ENCODE results near the gene DNAJC10.
"Not testable (repeated sequence)": the region's sequence is repeated elsewhere in the genome, so short reads cannot be mapped to it uniquely, and the experiment has no call there.

Gene DNAJC10

DNA sequence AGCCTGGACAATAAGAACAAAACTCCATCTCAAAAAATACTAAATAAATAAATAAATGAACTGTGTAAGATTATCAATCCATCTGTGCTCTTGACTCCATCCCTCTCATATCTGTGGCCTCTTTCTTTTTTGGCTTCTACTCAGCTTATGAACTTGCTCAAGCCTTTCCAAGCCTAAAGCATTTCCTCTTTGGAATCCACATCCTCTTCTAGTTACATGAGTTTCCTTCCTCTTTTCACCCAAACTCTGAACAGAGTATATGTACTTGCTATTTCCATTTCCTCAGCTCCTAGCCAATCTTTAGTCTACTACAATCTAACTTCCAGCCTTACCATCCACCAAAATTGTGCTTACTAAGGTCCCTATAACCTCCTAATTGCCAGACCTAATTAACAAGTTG, 2.5 kb upstream of the DNAJC10 start:
- no peak overlapping the region for H3K4me3 ChIP-seq (ENCODE audit: low read length)
- DNase-seq (ENCODE audit: low read depth) = no peak
- no peak for TF ChIP-seq CTCF (conservative IDR thresholded peaks at IDR 0.05; ENCODE audit: low read length)

GRCh38 chr2:182715121-182715891, 751 bp upstream of the DNAJC10 start:
- peak overlapping the region; percentile 87 for H3K4me3 ChIP-seq (ENCODE audit: low read length)
- no peak for TF ChIP-seq CTCF (conservative IDR thresholded peaks at IDR 0.05; ENCODE audit: low read length)
- peak; percentile 51 for DNase-seq (ENCODE audit: low read depth)

GRCh38 chr2:182716650-182716979, 558 bp downstream of the DNAJC10 start:
- peak overlapping the region; percentile 87 for H3K4me3 ChIP-seq (ENCODE audit: low read length)
- TF ChIP-seq CTCF (conservative IDR thresholded peaks at IDR 0.05; ENCODE audit: low read length) = no peak
- peak; percentile 23 for DNase-seq (ENCODE audit: low read depth)

DNA sequence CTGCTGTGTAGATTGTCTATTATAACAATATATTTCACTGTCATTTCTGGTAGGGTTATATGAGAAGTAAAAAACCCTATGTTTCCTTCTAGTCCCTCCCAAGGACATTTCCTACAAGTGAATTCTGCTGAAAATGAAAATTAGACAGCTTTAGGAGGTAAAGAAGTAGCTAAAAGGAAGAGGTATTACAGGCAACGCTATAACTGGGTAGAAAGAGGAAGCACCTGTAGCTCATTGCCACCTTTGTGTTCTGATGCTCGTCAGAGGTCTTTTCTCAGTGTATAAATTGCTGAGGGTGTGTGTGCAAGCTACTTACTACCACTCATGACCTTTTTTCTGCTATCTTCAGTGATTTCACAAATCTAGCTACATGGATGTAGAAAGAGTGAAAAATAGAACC, 1.4 kb downstream of the DNAJC10 start:
- no peak for TF ChIP-seq CTCF (conservative IDR thresholded peaks at IDR 0.05; ENCODE audit: low read length)
- DNase-seq (ENCODE audit: low read depth) = no peak
- peak overlapping the region; percentile 0; the same call in 1 of the 2 replicates for H3K4me3 ChIP-seq (ENCODE audit: low read length)

DNA sequence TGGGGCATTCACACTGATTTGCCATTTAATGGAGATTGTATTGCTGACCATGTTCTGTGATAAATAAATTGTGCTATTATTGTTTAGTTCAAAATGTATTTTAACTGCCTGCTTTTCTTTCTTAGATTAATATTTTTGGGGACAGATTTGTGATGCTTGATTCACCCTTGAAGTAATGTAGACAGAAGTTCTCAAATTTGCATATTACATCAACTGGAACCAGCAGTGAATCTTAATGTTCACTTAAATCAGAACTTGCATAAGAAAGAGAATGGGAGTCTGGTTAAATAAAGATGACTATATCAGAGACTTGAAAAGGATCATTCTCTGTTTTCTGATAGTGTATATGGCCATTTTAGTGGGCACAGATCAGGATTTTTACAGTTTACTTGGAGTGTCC, 1.8 kb downstream of the DNAJC10 start:
- H3K4me3 ChIP-seq (ENCODE audit: low read length) = no peak overlapping the region
- DNase-seq (ENCODE audit: low read depth) = no peak
- no peak for TF ChIP-seq CTCF (conservative IDR thresholded peaks at IDR 0.05; ENCODE audit: low read length)

DNA sequence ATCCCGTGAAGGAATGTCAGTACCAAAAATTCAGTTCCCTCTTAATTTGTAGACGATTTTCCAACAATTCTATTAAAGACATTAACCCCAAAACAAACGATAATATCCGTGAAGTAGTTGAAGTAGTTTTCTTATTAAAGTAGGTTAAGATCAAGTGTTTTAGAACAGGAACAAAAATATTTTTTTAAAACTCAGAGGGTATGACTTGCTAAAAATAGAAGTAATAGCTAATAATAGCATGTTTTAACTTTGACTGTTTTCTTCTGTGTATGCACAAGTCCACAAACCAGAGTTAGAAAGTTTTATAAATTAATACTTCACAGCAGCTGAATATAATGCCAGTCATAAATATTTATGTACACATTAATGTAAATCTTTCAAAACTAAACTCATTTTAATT, 2.4 kb downstream of the DNAJC10 start:
- DNase-seq (ENCODE audit: low read depth) = no peak
- TF ChIP-seq CTCF (conservative IDR thresholded peaks at IDR 0.05; ENCODE audit: low read length) = no peak
- no peak overlapping the region for H3K4me3 ChIP-seq (ENCODE audit: low read length)

DNA sequence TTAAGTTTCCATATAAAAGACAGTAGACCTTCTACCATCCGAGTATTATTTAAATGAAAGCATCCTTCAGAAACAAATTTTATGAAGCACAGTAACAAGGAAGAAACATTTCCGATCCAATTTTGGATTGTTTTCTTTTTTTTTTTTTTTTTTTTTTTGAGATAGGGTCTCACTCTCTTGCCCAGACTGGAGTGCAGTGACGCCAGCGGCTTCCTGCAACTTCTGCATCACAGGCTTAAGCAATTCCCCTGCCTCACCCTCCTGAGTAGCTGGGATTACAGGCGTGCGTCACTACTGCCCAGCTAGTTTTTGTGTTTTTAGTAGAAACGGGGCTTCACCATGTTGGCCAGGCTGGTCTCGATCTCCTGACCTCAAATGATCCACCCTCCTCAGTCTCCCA, 3.1 kb downstream of the DNAJC10 start:
- H3K4me3 ChIP-seq (ENCODE audit: low read length); DNase-seq (ENCODE audit: low read depth): not testable (repeated sequence)

All from AG10803 (cell line).